Keratinocyte (primary cell): ENCODE results near the gene TMEM231.

Source experiments
- CTCF ChIP-seq, 3 experiments: IDR thresholded peaks in 1 of 3; conservative IDR thresholded peaks in 1 of 3; optimal IDR thresholded peaks in 1 of 3; 2 replicates in 2 of 3; 3 replicates in 1 of 3; pipeline versions ENCODE3 to v1.5.1; 2011; ENCODE audit warnings: low read length in 3 of 3, mild to moderate bottlenecking in 3 of 3, moderate library complexity in 2 of 3, control low read depth in 1 of 3, inconsistent platforms in 1 of 3; ENCODE audit not compliant: insufficient read depth in 2 of 3; ENCODE audit errors: extremely low read depth in 1 of 3
- EZH2 ChIP-seq: IDR thresholded peaks from one replicate; pipeline ENCODE4 v1.6.1; 2012; ENCODE audit warnings: inconsistent platforms, mild to moderate bottlenecking, low read length, moderate library complexity

- TF ChIP-seq CTCF (optimal IDR thresholded peaks at IDR 0.05 in 1 of 3, IDR thresholded peaks at IDR 0.05 in 1 of 3, conservative IDR thresholded peaks at IDR 0.05 in 1 of 3; ENCODE audit: extremely low read depth in 1 of 3, insufficient read depth in 2 of 3, low read length in 3 of 3): no peak
- TF ChIP-seq EZH2: no peak
These were observed 61.4 kb downstream of the TMEM231 start for GRCh38 chr16:75494661-75495075.
